ENCODE data around the gene GRIN2B. TPM values are rescaled to one million over a fixed set of nuclear protein-coding genes. Genes with fewer than 3 reads are reported as not detected.

The GRIN2B gene
- total RNA-seq: 1 to 10 TPM; 2.1 to 8.1 TPM
- polyA plus RNA-seq (2013, experiment 1 of 2): 0.68 TPM
- polyA plus RNA-seq (2013, experiment 2 of 2): 0.99 TPM
- long read RNA-seq, experiment 1, partial matches to known transcripts: 0 of 2 reads
- long read RNA-seq, experiment 1, other reads (novel, unspliced or antisense): 2 of 2 reads
- long read RNA-seq, experiment 2, partial matches to known transcripts: 0 of 32 reads
- long read RNA-seq, experiment 2, other reads (novel, unspliced or antisense): 32 of 32 reads
- long read RNA-seq, experiment 3, partial matches to known transcripts: 0 of 38 reads
- long read RNA-seq, experiment 3, other reads (novel, unspliced or antisense): 38 of 38 reads
- long read RNA-seq, experiment 4: 0 reads

- Mint-ChIP-seq H3K27ac (no peak within 1 kb of the TSS), H3K4me3 (peak within 1 kb of the TSS; percentile 73), H3K4me1 (peaks cover 11% of the 10 kb centered on the region), H3K9me3 (peaks cover 4% of the 10 kb centered on the region), H3K36me3 (ENCODE audit: low read depth) (no peaks in the 10 kb centered on the region), H3K27me3 (ENCODE audit: insufficient read depth) (peaks cover 86% of the 10 kb centered on the region)
- Histone ChIP-seq H3K4me3 (ENCODE audit: low read length) (peak within 1 kb of the TSS; percentile 82), H3K27ac (ENCODE audit: low read depth, low read length) (no peak within 1 kb of the TSS), H3K9ac (ENCODE audit: extremely low read depth, low read length, poor library complexity, severe bottlenecking) (peak within 1 kb of the TSS; percentile 23), H3K4me1 (ENCODE audit: control insufficient read depth, insufficient read depth, low read length) (peaks cover 2% of the 10 kb centered on the region), H3K9me3 (ENCODE audit: control insufficient read depth, low read length) (no peaks in the 10 kb centered on the region), H3K36me3 (ENCODE audit: control insufficient read depth, insufficient read depth, low read length) (no peaks in the 10 kb centered on the region), H3K27me3 (ENCODE audit: control insufficient read depth, insufficient read depth, low read length, poor library complexity, severe bottlenecking) (peaks cover 68% of the 10 kb centered on the region)
- peak; percentile 80 for DNase-seq
- 0% methylated on average over 7 to 35 of the region's 37 CpGs for WGBS, 2 experiments (ENCODE audit: insufficient coverage in 1 of 2, insufficient read length in 1 of 2)
- TF ChIP-seq CTCF (conservative IDR thresholded peaks at IDR 0.05): no peak
Measured at GRCh38 chr12:13981296-13981962, at the start of gene GRIN2B. TSS of gene GRIN2B (minus strand) at chr12:13981602. CDS start at chr12:13866208, 115,394 bp downstream.

DNA sequence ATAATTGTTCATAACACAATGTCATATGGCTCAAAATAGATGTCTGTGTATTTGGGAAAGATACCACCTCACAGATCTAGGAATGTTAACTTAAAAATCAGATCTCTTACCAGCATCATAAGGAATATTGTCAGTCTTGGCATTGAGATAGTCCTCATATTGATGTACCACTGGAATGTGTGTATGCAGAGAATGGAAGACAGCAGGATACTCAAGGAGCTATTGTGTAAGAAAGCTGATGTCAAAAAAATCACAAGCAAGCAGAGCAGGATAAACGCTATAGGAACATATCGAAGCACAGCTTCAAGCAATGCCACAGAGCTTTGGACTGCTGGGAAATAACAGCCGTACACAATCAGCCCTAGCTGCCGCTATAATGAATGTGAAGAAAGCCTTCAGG, 45.1 kb upstream of the GRIN2B start:
- Mint-ChIP-seq H3K4me1 (peaks cover 2% of the 10 kb centered on the region), H3K4me3 (no peak overlapping the region), H3K27ac (no peak overlapping the region), H3K27me3 (ENCODE audit: insufficient read depth) (peaks cover 3% of the 10 kb centered on the region), H3K36me3 (ENCODE audit: low read depth) (no peaks in the 10 kb centered on the region), H3K9me3 (peaks cover 2% of the 10 kb centered on the region)
- Histone ChIP-seq H3K4me1 (ENCODE audit: control insufficient read depth, insufficient read depth, low read length) (no peaks in the 10 kb centered on the region), H3K36me3 (ENCODE audit: control insufficient read depth, insufficient read depth, low read length) (no peaks in the 10 kb centered on the region), H3K9ac (ENCODE audit: extremely low read depth, low read length, poor library complexity, severe bottlenecking) (no peak overlapping the region), H3K9me3 (ENCODE audit: control insufficient read depth, low read length) (no peaks in the 10 kb centered on the region), H3K27ac (ENCODE audit: low read depth, low read length) (no peak overlapping the region), H3K27me3 (ENCODE audit: control insufficient read depth, insufficient read depth, low read length, poor library complexity, severe bottlenecking) (no peaks in the 10 kb centered on the region), H3K4me3 (ENCODE audit: low read length) (no peak overlapping the region)
- TF ChIP-seq CTCF (conservative IDR thresholded peaks at IDR 0.05): no peak
- DNase-seq: no peak
- WGBS, 2 experiments (ENCODE audit: insufficient coverage in 1 of 2, insufficient read length in 1 of 2): 87 to 92% methylated on average over 4 of the region's 4 CpGs

GRCh38 chr12:14024591-14024990, 43.2 kb upstream of the GRIN2B start:
- H3K27me3 Mint-ChIP-seq (ENCODE audit: insufficient read depth): peaks cover 3% of the 10 kb centered on the region
- Histone ChIP-seq H3K27me3 (ENCODE audit: control insufficient read depth, insufficient read depth, low read length, poor library complexity, severe bottlenecking) (no peaks in the 10 kb centered on the region), H3K4me1 (ENCODE audit: control insufficient read depth, insufficient read depth, low read length) (no peaks in the 10 kb centered on the region), H3K27ac (ENCODE audit: low read depth, low read length) (no peak overlapping the region), H3K4me3 (ENCODE audit: low read length) (no peak overlapping the region), H3K9ac (ENCODE audit: extremely low read depth, low read length, poor library complexity, severe bottlenecking) (no peak overlapping the region), H3K9me3 (ENCODE audit: control insufficient read depth, low read length) (no peaks in the 10 kb centered on the region), H3K36me3 (ENCODE audit: control insufficient read depth, insufficient read depth, low read length) (no peaks in the 10 kb centered on the region)
- H3K9me3 Mint-ChIP-seq: no peaks in the 10 kb centered on the region
- peaks cover 2% of the 10 kb centered on the region for H3K4me1 Mint-ChIP-seq
- no peak for DNase-seq
- H3K36me3 Mint-ChIP-seq (ENCODE audit: low read depth): no peaks in the 10 kb centered on the region
- H3K4me3 Mint-ChIP-seq: no peak overlapping the region
- no peak for TF ChIP-seq CTCF (conservative IDR thresholded peaks at IDR 0.05)
- no peak overlapping the region for H3K27ac Mint-ChIP-seq
